ENCODE data around the gene MYO9A.
A peak's percentile ranks its signal among the peaks of the same experiment; 100 is the strongest.
"Not testable (repeated sequence)": the region's sequence is repeated elsewhere in the genome, so short reads cannot be mapped to it uniquely, and the experiment has no call there.

The MYO9A gene

GRCh38 chr15:72034859-72035650 is 82.9 kb downstream of the MYO9A start:
- DNase-seq = no peak

GRCh38 chr15:72034351-72034750 is 83.6 kb downstream of the MYO9A start:
- DNase-seq = no peak

GRCh38 chr15:72033711-72034110 is 84.2 kb downstream of the MYO9A start:
- peak; percentile 10 for DNase-seq

- no peak for DNase-seq
Observed at GRCh38 chr15:72033285-72033684, 84.7 kb downstream of the MYO9A start.

- no peak for DNase-seq
Observed at GRCh38 chr15:72021604-72022003, 96.3 kb downstream of the MYO9A start.

- DNase-seq = no peak
Observed at GRCh38 chr15:72020799-72021198, 97.2 kb downstream of the MYO9A start.

GRCh38 chr15:72014555-72014954 is 103.4 kb downstream of the MYO9A start:
- not testable (repeated sequence) for DNase-seq

- DNase-seq = no peak
Observed at GRCh38 chr15:72013703-72014102, 104.2 kb downstream of the MYO9A start.

GRCh38 chr15:72011302-72011942 is 106.5 kb downstream of the MYO9A start:
- no peak for DNase-seq

- no peak for DNase-seq
Observed at GRCh38 chr15:72009222-72009621, 108.7 kb downstream of the MYO9A start.

GRCh38 chr15:72006382-72006781 is 111.6 kb downstream of the MYO9A start:
- DNase-seq = no peak

GRCh38 chr15:72005483-72005882 is 112.5 kb downstream of the MYO9A start:
- DNase-seq = no peak

- DNase-seq = no peak
Observed at GRCh38 chr15:71999807-72000206, 118.1 kb downstream of the MYO9A start.

GRCh38 chr15:71998717-71999116 is 119.2 kb downstream of the MYO9A start:
- DNase-seq = not testable (repeated sequence)

- DNase-seq = peak; percentile 2
Observed at GRCh38 chr15:71997691-71998090, 120.3 kb downstream of the MYO9A start.

GRCh38 chr15:71975816-71976150 is 142.2 kb downstream of the MYO9A start:
- no peak for DNase-seq

- DNase-seq = no peak
Observed at GRCh38 chr15:71974211-71974610, 143.7 kb downstream of the MYO9A start.

- no peak for DNase-seq
Observed at GRCh38 chr15:71973366-71973765, 144.6 kb downstream of the MYO9A start.

GRCh38 chr15:71971905-71972304 is 146.0 kb downstream of the MYO9A start:
- no peak for DNase-seq

GRCh38 chr15:71970435-71970834 is 147.5 kb downstream of the MYO9A start:
- DNase-seq = no peak

GRCh38 chr15:71962537-71962936 is 155.4 kb downstream of the MYO9A start:
- DNase-seq = no peak

- no peak for DNase-seq
Observed at GRCh38 chr15:71957026-71957425, 160.9 kb downstream of the MYO9A start.

GRCh38 chr15:71951134-71951533 is 166.8 kb downstream of the MYO9A start:
- no peak for DNase-seq

- no peak for DNase-seq
Observed at GRCh38 chr15:71945012-71945411, 172.9 kb downstream of the MYO9A start.

GRCh38 chr15:71943806-71944205 is 174.1 kb downstream of the MYO9A start:
- no peak for DNase-seq
